HepG2 (cell line): ENCODE results near the gene SNCG. TPM values are rescaled to one million over a fixed set of nuclear protein-coding genes. Genes with fewer than 3 reads are reported as not detected.

Source experiments
- ARID3A ChIP-seq: IDR thresholded peaks from 2 replicates; pipeline ENCODE4 v1.6.1; 2012; ENCODE audit warnings: low read depth, low read length, improper control_type of control experiment
- ERF ChIP-seq: IDR thresholded peaks from 2 replicates; pipeline ENCODE4 v1.6.1; 2018; ENCODE audit warnings: missing biosample characterization, missing genetic modification reagents
- FOSL2 ChIP-seq: sonication (generic); formaldehyde crosslinking; IDR thresholded peaks from 2 replicates; pipeline ENCODE4 v1.4.0; 2020; ENCODE audit warnings: missing genetic modification reagents
- KDM1A ChIP-seq: IDR thresholded peaks from 2 replicates; pipeline ENCODE4 v1.6.1; 2016; ENCODE audit warnings: missing compliant biosample characterization
- KDM3A ChIP-seq: IDR thresholded peaks from 2 replicates; pipeline ENCODE4 v1.6.1; 2018; ENCODE audit warnings: low read depth, missing compliant biosample characterization
- KDM5B ChIP-seq: sonication (generic); formaldehyde crosslinking; IDR thresholded peaks from 2 replicates; pipeline ENCODE4 v1.4.0; 2020; ENCODE audit warnings: missing genetic modification reagents, mild to moderate bottlenecking, borderline replicate concordance
- MXD3 ChIP-seq: IDR thresholded peaks from 2 replicates; pipeline ENCODE4 v1.6.1; 2016; ENCODE audit warnings: mild to moderate bottlenecking, missing biosample characterization, missing genetic modification reagents
- RAD51 ChIP-seq: fragments of 450-650 bp; IDR thresholded peaks from 2 replicates; pipeline ENCODE4 v1.6.1; 2016; ENCODE audit warnings: borderline replicate concordance
- RXRB ChIP-seq: IDR thresholded peaks from 2 replicates; pipeline ENCODE4 v1.6.1; 2016; ENCODE audit warnings: borderline replicate concordance, missing genetic modification reagents, missing compliant biosample characterization
- SALL2 ChIP-seq: sonication (generic); formaldehyde crosslinking; IDR thresholded peaks from 2 replicates; pipeline ENCODE4 v1.8.1; 2023; ENCODE audit warnings: mild to moderate bottlenecking, missing genetic modification reagents, inconsistent platforms
- SAP130 ChIP-seq: IDR thresholded peaks from 2 replicates; pipeline ENCODE4 v1.6.1; 2016; ENCODE audit warnings: low read depth
- SP5 ChIP-seq: IDR thresholded peaks from 2 replicates; pipeline ENCODE4 v1.6.1; 2016; ENCODE audit warnings: low read depth, borderline replicate concordance
- ZNF12 ChIP-seq: sonication (generic); formaldehyde crosslinking; IDR thresholded peaks from 2 replicates; pipeline ENCODE4 v1.5.0; 2020; ENCODE audit warnings: missing genetic modification reagents
- ZNF350 ChIP-seq: sonication (generic); formaldehyde crosslinking; IDR thresholded peaks from 2 replicates; pipeline ENCODE4 v1.4.0; 2020; ENCODE audit warnings: mild to moderate bottlenecking, low read depth, missing genetic modification reagents, borderline replicate concordance
- ZNF354B ChIP-seq: sonication (generic); formaldehyde crosslinking; IDR thresholded peaks from 2 replicates; pipeline ENCODE4 v1.8.0; 2022; ENCODE audit warnings: mild to moderate bottlenecking, missing genetic modification reagents
- ZNF430 ChIP-seq: sonication (generic); formaldehyde crosslinking; IDR thresholded peaks from 2 replicates; pipeline ENCODE4 v1.9.0; 2021; ENCODE audit warnings: mild to moderate bottlenecking, missing genetic modification reagents
- ZNF687 ChIP-seq: sonication (generic); formaldehyde crosslinking; IDR thresholded peaks from 2 replicates; pipeline ENCODE4 v1.5.1; 2020; ENCODE audit warnings: mild to moderate bottlenecking, missing genetic modification reagents, moderate library complexity
- ZNF713 ChIP-seq: sonication (generic); formaldehyde crosslinking; IDR thresholded peaks from 2 replicates; pipeline ENCODE4 v1.4.0; 2020; ENCODE audit warnings: mild to moderate bottlenecking, missing genetic modification reagents
- ZNF784 ChIP-seq: sonication (generic); formaldehyde crosslinking; IDR thresholded peaks from 2 replicates; pipeline ENCODE4 v1.5.1; 2020; ENCODE audit warnings: missing genetic modification reagents, mild to moderate bottlenecking, borderline replicate concordance
- ZNF790 ChIP-seq: sonication (generic); formaldehyde crosslinking; IDR thresholded peaks from 2 replicates; pipeline ENCODE4 v1.8.0; 2022; ENCODE audit warnings: missing genetic modification reagents, mild to moderate bottlenecking, borderline replicate concordance
- ZZZ3 ChIP-seq: sonication (generic); formaldehyde crosslinking; IDR thresholded peaks from 2 replicates; pipeline ENCODE4 v1.4.0; 2020; ENCODE audit warnings: missing genetic modification reagents, mild to moderate bottlenecking, borderline replicate concordance
- polyA plus RNA-seq, 8 experiments: library from polyadenylated mRNA; depleted of rRNA in 3 of 8; stranded (reverse) in 7 of 8; unstranded in 1 of 8; fragments of >200 nt; fragmentation: Illumina TruSeq in 4 of 8; extraction: Trizol in 4 of 8; gene quantifications; 2 replicates each; pipeline versions ENCODE4 v1.2.1 to v1.2.3, GENCODE V29; 2011 to 2016; ENCODE audit warnings: low read depth in 4 of 8, missing spikeins in 1 of 8, mixed read lengths in 1 of 8; ENCODE audit not compliant: insufficient read depth in 1 of 8
- total RNA-seq, 5 experiments: library from RNA; depleted of rRNA; stranded (reverse); fragments of >200 nt; fragmentation: Illumina TruSeq; extraction: Trizol; gene quantifications; 2 replicates each; pipeline ENCODE4 v1.2.3, GENCODE V29; 2016; ENCODE audit warnings: low read depth in 1 of 5

Gene SNCG
- total and polyA plus RNA-seq, 2 of the 13 experiments (the other 11 are each of a cell fraction or from before 2014, with no cell fraction given): 0.22 to 0.91 TPM

GRCh38 chr10:86960003-86960862, 1.8 kb downstream of the SNCG start (continued):
- TF ChIP-seq ZNF784: no peak
- TF ChIP-seq RAD51: no peak
- TF ChIP-seq ZNF354B (CRISPR knock-in tag): no peak
- TF ChIP-seq ZNF713 (CRISPR knock-in tag): 0 out of 2 replicates have a peak, but pooled peaks have one; percentile 50
- TF ChIP-seq ZNF790 (CRISPR knock-in tag): no peak
- no peak for TF ChIP-seq RXRB
- peak; percentile 41; the same call in 1 of the 2 replicates for TF ChIP-seq KDM3A
- peak; percentile 58 for TF ChIP-seq KDM5B (CRISPR knock-in tag)
- peak; percentile 55; the same call in 1 of the 2 replicates for TF ChIP-seq ZNF687 (CRISPR knock-in tag)
- peak; percentile 92 for TF ChIP-seq SP5
- no peak for TF ChIP-seq ARID3A
- TF ChIP-seq MXD3 (CRISPR knock-in tag): no peak
- TF ChIP-seq FOSL2: peak; percentile 35; the same call in 1 of the 2 replicates
- no peak for TF ChIP-seq ZZZ3 (CRISPR knock-in tag)
- TF ChIP-seq ERF: peak; percentile 35; the same call in 1 of the 2 replicates
- TF ChIP-seq ZNF12 (CRISPR knock-in tag): no peak
- peak; percentile 41; the same call in 1 of the 2 replicates for TF ChIP-seq SAP130 (CRISPR knock-in tag)
- no peak for TF ChIP-seq SALL2 (CRISPR knock-in tag)
- no peak for TF ChIP-seq KDM1A
- TF ChIP-seq ZNF350 (CRISPR knock-in tag): peak; percentile 26; the same call in 1 of the 2 replicates
- TF ChIP-seq ZNF430 (CRISPR knock-in tag): no peak
